Measurements from ENCODE around the gene DIP2C.

DNA sequence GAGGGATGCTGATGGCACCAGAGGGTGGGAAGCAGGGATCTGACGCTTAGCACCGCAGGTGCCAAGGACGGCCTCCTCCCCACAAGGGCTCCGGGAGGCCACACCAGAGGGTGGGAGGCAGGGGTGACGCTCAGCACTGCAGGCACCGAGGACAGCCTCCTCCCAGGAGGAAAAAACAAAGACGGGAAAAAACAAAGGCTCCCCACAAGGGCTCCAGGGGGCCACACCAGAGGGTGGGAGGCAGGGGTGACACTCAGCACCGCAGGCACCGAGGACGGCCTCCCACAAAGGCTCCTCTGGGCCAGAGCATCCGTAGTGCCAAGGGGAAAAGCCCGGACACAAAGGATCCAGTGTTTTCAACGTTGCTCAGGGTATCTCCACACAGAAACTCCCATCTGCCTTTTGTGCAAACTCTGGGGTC lies 25.6 kb downstream of the DIP2C start:
- TF ChIP-seq POLR2A (IDR thresholded peaks at IDR 0.05): no peak
- TF ChIP-seq, protein P1, sequence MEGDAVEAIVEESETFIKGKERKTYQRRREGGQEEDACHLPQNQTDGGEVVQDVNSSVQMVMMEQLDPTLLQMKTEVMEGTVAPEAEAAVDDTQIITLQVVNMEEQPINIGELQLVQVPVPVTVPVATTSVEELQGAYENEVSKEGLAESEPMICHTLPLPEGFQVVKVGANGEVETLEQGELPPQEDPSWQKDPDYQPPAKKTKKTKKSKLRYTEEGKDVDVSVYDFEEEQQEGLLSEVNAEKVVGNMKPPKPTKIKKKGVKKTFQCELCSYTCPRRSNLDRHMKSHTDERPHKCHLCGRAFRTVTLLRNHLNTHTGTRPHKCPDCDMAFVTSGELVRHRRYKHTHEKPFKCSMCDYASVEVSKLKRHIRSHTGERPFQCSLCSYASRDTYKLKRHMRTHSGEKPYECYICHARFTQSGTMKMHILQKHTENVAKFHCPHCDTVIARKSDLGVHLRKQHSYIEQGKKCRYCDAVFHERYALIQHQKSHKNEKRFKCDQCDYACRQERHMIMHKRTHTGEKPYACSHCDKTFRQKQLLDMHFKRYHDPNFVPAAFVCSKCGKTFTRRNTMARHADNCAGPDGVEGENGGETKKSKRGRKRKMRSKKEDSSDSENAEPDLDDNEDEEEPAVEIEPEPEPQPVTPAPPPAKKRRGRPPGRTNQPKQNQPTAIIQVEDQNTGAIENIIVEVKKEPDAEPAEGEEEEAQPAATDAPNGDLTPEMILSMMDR (IDR thresholded peaks at IDR 0.05): no peak
